K562 (cell line): ENCODE results near the gene KYAT1. TPM values are rescaled to one million over a fixed set of nuclear protein-coding genes. Genes with fewer than 3 reads are reported as not detected.
A peak's percentile ranks its signal among the peaks of the same experiment; 100 is the strongest.

ENCODE experiments used
- ASH1L ChIP-seq: fragments of 450-650 bp; IDR thresholded peaks from 2 replicates; pipeline ENCODE4 v1.6.1; 2018; ENCODE audit warnings: borderline replicate concordance, mild to moderate bottlenecking, low read depth; ENCODE audit not compliant: partially characterized antibody
- FOXK2 ChIP-seq, 2 experiments: fragments of 450-650 bp; IDR thresholded peaks in 1 of 2; conservative IDR thresholded peaks in 1 of 2; 2 replicates each; pipeline ENCODE4 v1.6.1; 2016; ENCODE audit warnings: low read depth in 2 of 2, mild to moderate bottlenecking in 1 of 2
- FOXP1 ChIP-seq: sonication (generic); formaldehyde crosslinking; IDR thresholded peaks from 2 replicates; pipeline ENCODE4 v1.8.0; 2022; ENCODE audit warnings: mild to moderate bottlenecking, missing genetic modification reagents
- GABPB1 ChIP-seq: sonication (generic); formaldehyde crosslinking; IDR thresholded peaks from 2 replicates; pipeline ENCODE4 v1.8.0; 2022; ENCODE audit warnings: mild to moderate bottlenecking, missing genetic modification reagents
- KLF1 ChIP-seq: fragments of 450-650 bp; IDR thresholded peaks from 2 replicates; pipeline ENCODE4 v1.6.1; 2016; ENCODE audit warnings: missing genetic modification characterization, missing compliant biosample characterization
- MEF2D ChIP-seq: conservative IDR thresholded peaks from 2 replicates; pipeline ENCODE4 v1.6.1; 2016; ENCODE audit warnings: low read depth, missing genetic modification characterization, missing compliant biosample characterization
- NCOA4 ChIP-seq: fragments of 450-650 bp; IDR thresholded peaks from 2 replicates; pipeline ENCODE4 v1.6.1; 2018; ENCODE audit warnings: mild to moderate bottlenecking; ENCODE audit not compliant: partially characterized antibody
- NR1H2 ChIP-seq: sonication (generic); formaldehyde crosslinking; IDR thresholded peaks from 2 replicates; pipeline ENCODE4 v1.4.0; 2020; ENCODE audit warnings: mild to moderate bottlenecking, missing genetic modification reagents
- RFX5 ChIP-seq: IDR thresholded peaks from 2 replicates; pipeline ENCODE4 v1.6.1; 2011; ENCODE audit warnings: low read depth, mild to moderate bottlenecking, improper control_type of control experiment, low read length
- ZBTB8A ChIP-seq: fragments of 450-650 bp; IDR thresholded peaks from 2 replicates; pipeline ENCODE4 v1.6.1; 2018; ENCODE audit warnings: mild to moderate bottlenecking, moderate library complexity; ENCODE audit not compliant: partially characterized antibody
- ZNF140 ChIP-seq: fragments of 250-450 bp; sonication (Bioruptor Pico); IDR thresholded peaks from 2 replicates; pipeline ENCODE4 v1.8.0; 2021; ENCODE audit warnings: moderate library complexity, mild to moderate bottlenecking, inconsistent platforms
- ZNF561 ChIP-seq: fragments of 450-650 bp; formaldehyde crosslinking; conservative IDR thresholded peaks from 2 replicates; pipeline ENCODE4 v1.4.0; 2020; ENCODE audit warnings: mild to moderate bottlenecking, moderate library complexity
- polyA plus RNA-seq, 8 experiments: library from polyadenylated mRNA; depleted of rRNA in 4 of 8; stranded (reverse) in 5 of 8; unstranded in 3 of 8; fragments of >200 nt; fragmentation: Nextera tagmentation in 2 of 8; fragmentation: Illumina TruSeq in 1 of 8; extraction: Ambion mirVana in 2 of 8; extraction: Trizol in 1 of 8; gene quantifications; 2 replicates each; pipeline versions ENCODE4 v1.2.1 to v1.2.3, GENCODE V29; 2011 to 2014; ENCODE audit warnings: inconsistent platforms in 1 of 8, missing spikeins in 1 of 8
- total RNA-seq, 7 experiments: library from RNA; depleted of rRNA in 6 of 7; stranded (reverse); fragments of >200 nt in 6 of 7; fragmentation: Illumina TruSeq in 2 of 7; extraction: Trizol in 2 of 7; gene quantifications; 2 replicates each; pipeline versions ENCODE4 v1.2.1 to v1.2.3, GENCODE V29; 2011 to 2021; ENCODE audit warnings: low replicate concordance in 1 of 7
- TF ChIP-seq, protein P1 (sequence below): fragments of 250-450 bp; sonication (Bioruptor Pico); IDR thresholded peaks from 2 replicates; pipeline ENCODE4 v1.4.0; 2020; ENCODE audit warnings: mild to moderate bottlenecking, moderate library complexity
- TF ChIP-seq, protein P2 (sequence below): sonication (generic); formaldehyde crosslinking; IDR thresholded peaks from 2 replicates; pipeline ENCODE4 v1.9.0; 2022; ENCODE audit warnings: mild to moderate bottlenecking, missing genetic modification reagents
- TF ChIP-seq, protein P3 (sequence below): sonication (generic); formaldehyde crosslinking; IDR thresholded peaks from 2 replicates; pipeline ENCODE4 v1.4.0; 2020; ENCODE audit warnings: mild to moderate bottlenecking, missing genetic modification reagents
- TF ChIP-seq, protein P4 (sequence below): fragments of 450-650 bp; IDR thresholded peaks from 2 replicates; pipeline ENCODE4 v1.6.1; 2016; ENCODE audit warnings: low read depth

KYAT1 gene
- total and polyA plus RNA-seq, 9 of the 15 experiments (the other 6 are each of a cell fraction or from before 2014, with no cell fraction given), result 6.4 to 16.8 (median 11.1) TPM

DNA sequence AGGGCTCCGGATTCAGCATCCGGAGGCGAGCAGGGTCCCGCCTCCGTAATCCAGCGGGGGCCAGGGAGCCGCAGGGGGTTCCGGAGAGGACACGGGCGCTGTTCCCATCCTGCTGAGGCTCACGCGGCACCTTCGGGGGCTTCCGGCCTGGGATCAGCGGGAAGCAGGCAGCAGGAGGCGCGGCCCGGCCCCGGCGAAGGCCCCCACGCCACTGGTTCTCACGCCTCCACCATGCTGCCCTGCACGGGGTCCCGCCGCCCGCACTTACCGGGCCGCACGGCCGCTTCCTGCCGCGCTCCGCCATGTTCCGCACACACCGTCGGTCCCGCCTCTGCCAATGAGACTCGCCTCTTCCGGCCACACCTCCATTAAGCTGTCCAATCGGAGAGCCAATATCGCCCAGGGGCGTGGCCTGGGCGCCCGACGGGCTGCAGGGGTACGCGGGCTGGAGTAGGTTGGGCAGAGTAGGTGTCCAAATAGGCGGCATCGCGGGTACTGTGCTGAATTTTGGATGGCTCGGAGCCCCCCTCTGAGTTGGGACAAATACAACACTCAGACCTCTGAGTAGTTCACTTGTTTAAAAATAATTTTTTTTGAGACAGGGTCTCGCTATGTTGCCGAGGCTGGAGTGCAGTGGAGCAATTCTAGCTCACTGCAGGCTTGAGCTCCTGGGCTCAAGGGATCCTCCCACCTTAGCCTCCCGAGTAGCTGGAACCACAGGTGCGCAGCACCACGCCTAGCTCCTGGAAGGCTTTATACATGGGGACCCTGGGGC, 52.1 kb downstream of the KYAT1 start, which contains the start of gene SPOUT1 (continued):
- no peak for TF ChIP-seq ZNF140 (CRISPR knock-in tag)
- TF ChIP-seq ZNF561 (CRISPR knock-in tag), result no peak
- TF ChIP-seq MEF2D (tag), result no peak
- TF ChIP-seq NR1H2 (CRISPR knock-in tag), result no peak
- TF ChIP-seq, protein P1, sequence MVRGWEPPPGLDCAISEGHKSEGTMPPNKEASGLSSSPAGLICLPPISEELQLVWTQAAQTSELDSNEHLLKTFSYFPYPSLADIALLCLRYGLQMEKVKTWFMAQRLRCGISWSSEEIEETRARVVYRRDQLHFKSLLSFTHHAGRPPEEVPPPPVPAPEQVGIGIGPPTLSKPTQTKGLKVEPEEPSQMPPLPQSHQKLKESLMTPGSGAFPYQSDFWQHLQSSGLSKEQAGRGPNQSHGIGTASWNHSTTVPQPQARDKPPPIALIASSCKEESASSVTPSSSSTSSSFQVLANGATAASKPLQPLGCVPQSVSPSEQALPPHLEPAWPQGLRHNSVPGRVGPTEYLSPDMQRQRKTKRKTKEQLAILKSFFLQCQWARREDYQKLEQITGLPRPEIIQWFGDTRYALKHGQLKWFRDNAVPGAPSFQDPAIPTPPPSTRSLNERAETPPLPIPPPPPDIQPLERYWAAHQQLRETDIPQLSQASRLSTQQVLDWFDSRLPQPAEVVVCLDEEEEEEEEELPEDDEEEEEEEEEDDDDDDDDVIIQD (CRISPR knock-in tag), result no peak
- no peak for TF ChIP-seq NCOA4
- TF ChIP-seq, protein P2, sequence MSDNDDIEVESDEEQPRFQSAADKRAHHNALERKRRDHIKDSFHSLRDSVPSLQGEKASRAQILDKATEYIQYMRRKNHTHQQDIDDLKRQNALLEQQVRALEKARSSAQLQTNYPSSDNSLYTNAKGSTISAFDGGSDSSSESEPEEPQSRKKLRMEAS (CRISPR knock-in tag), result peak; percentile 86
- TF ChIP-seq FOXK2 (conservative IDR thresholded peaks at IDR 0.05 in 1 of 2, IDR thresholded peaks at IDR 0.05 in 1 of 2; ENCODE audit: low read depth in 2 of 2), result 0 out of 4 replicates have a peak, but pooled peaks of 1 of the 2 experiments have one; percentile 23
- peak; percentile 87 for TF ChIP-seq GABPB1
- TF ChIP-seq, protein P3, sequence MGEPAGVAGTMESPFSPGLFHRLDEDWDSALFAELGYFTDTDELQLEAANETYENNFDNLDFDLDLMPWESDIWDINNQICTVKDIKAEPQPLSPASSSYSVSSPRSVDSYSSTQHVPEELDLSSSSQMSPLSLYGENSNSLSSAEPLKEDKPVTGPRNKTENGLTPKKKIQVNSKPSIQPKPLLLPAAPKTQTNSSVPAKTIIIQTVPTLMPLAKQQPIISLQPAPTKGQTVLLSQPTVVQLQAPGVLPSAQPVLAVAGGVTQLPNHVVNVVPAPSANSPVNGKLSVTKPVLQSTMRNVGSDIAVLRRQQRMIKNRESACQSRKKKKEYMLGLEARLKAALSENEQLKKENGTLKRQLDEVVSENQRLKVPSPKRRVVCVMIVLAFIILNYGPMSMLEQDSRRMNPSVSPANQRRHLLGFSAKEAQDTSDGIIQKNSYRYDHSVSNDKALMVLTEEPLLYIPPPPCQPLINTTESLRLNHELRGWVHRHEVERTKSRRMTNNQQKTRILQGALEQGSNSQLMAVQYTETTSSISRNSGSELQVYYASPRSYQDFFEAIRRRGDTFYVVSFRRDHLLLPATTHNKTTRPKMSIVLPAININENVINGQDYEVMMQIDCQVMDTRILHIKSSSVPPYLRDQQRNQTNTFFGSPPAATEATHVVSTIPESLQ (CRISPR knock-in tag), result no peak
- no peak for TF ChIP-seq ASH1L
- no peak for TF ChIP-seq FOXP1 (CRISPR knock-in tag)
- no peak for TF ChIP-seq ZBTB8A
- TF ChIP-seq KLF1 (tag), result no peak
- no peak for TF ChIP-seq RFX5
- TF ChIP-seq, protein P4, sequence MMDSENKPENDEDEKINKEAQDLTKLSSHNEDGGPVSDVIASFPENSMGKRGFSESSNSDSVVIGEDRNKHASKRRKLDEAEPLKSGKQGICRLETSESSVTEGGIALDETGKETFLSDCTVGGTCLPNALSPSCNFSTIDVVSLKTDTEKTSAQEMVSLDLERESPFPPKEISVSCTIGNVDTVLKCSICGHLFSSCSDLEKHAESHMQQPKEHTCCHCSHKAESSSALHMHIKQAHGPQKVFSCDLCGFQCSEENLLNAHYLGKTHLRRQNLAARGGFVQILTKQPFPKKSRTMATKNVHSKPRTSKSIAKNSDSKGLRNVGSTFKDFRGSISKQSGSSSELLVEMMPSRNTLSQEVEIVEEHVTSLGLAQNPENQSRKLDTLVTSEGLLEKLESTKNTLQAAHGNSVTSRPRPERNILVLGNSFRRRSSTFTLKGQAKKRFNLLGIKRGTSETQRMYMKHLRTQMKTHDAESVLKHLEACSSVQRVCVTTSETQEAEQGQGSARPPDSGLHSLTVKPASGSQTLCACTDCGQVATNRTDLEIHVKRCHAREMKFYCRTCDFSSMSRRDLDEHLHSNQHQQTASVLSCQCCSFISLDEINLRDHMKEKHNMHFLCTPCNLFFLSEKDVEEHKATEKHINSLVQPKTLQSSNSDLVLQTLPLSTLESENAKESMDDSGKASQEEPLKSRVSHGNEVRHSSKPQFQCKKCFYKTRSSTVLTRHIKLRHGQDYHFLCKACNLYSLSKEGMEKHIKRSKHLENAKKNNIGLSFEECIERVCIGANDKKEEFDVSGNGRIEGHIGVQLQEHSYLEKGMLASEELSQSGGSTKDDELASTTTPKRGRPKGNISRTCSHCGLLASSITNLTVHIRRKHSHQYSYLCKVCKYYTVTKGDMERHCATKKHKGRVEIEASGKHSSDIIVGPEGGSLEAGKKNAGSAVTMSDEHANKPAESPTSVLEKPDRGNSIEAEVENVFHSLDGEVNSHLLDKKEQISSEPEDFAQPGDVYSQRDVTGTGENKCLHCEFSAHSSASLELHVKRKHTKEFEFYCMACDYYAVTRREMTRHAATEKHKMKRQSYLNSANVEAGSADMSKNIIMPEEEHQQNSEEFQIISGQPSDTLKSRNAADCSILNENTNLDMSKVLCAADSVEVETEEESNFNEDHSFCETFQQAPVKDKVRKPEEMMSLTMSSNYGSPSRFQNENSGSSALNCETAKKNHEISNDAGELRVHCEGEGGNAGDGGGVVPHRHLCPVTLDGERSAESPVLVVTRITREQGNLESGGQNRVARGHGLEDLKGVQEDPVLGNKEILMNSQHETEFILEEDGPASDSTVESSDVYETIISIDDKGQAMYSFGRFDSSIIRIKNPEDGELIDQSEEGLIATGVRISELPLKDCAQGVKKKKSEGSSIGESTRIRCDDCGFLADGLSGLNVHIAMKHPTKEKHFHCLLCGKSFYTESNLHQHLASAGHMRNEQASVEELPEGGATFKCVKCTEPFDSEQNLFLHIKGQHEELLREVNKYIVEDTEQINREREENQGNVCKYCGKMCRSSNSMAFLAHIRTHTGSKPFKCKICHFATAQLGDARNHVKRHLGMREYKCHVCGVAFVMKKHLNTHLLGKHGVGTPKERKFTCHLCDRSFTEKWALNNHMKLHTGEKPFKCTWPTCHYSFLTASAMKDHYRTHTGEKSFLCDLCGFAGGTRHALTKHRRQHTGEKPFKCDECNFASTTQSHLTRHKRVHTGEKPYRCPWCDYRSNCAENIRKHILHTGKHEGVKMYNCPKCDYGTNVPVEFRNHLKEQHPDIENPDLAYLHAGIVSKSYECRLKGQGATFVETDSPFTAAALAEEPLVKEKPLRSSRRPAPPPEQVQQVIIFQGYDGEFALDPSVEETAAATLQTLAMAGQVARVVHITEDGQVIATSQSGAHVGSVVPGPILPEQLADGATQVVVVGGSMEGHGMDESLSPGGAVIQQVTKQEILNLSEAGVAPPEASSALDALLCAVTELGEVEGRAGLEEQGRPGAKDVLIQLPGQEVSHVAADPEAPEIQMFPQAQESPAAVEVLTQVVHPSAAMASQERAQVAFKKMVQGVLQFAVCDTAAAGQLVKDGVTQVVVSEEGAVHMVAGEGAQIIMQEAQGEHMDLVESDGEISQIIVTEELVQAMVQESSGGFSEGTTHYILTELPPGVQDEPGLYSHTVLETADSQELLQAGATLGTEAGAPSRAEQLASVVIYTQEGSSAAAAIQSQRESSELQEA, result no peak
